Liver (tissue), 3 donors: ENCODE data around the gene ZNF346.

Experiments
- ATF3 ChIP-seq: IDR thresholded peaks from 2 replicates; pipeline ENCODE4 v1.6.1; 2016; ENCODE audit warnings: antibody characterized with exemption
- CTCF ChIP-seq: fragments of 150-350 bp; IDR thresholded peaks from 2 replicates; pipeline ENCODE4 v1.5.1; 2017; ENCODE audit warnings: improper control_type of control experiment, low read depth, low read length; ENCODE audit not compliant: missing input control
- EGR1 ChIP-seq, 2 donors: IDR thresholded peaks; 2 replicates each; pipeline ENCODE4 v1.6.1; 2016 to 2018; ENCODE audit warnings: antibody characterized with exemption in 2 of 2, low read depth in 2 of 2
- RAD21 ChIP-seq, 2 donors: IDR thresholded peaks; 2 replicates each; pipeline ENCODE4 v1.6.1; 2016; ENCODE audit warnings: antibody characterized with exemption in 2 of 2, mild to moderate bottlenecking in 2 of 2
- TAF1 ChIP-seq: conservative IDR thresholded peaks from 2 replicates; pipeline ENCODE4 v1.6.1; 2016; ENCODE audit warnings: antibody characterized with exemption, mild to moderate bottlenecking
- TF ChIP-seq, protein P1 (sequence below): IDR thresholded peaks from 2 replicates; pipeline ENCODE4 v1.6.1; 2016; ENCODE audit warnings: antibody characterized with exemption
- donor health status: healthy.
- donor health status: healthy.

- no peak for TF ChIP-seq CTCF
- no peak for TF ChIP-seq TAF1
- TF ChIP-seq EGR1 (IDR thresholded peaks at IDR 0.05; ENCODE audit: low read depth in 2 of 2): no peak
- TF ChIP-seq RAD21 (IDR thresholded peaks at IDR 0.05): no peak
- TF ChIP-seq, protein P1, sequence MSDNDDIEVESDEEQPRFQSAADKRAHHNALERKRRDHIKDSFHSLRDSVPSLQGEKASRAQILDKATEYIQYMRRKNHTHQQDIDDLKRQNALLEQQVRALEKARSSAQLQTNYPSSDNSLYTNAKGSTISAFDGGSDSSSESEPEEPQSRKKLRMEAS: no peak
- TF ChIP-seq ATF3: no peak
Observed at GRCh38 chr5:177049285-177049684, 26.8 kb downstream of the ZNF346 start.
